ENCODE measurements around the gene CDH22. TPM values are rescaled to one million over a fixed set of nuclear protein-coding genes. Genes with fewer than 3 reads are reported as not detected.

CDH22 gene
- total RNA-seq, 2 donors from 2014 or later = 0.12 to 0.13 TPM

DNA sequence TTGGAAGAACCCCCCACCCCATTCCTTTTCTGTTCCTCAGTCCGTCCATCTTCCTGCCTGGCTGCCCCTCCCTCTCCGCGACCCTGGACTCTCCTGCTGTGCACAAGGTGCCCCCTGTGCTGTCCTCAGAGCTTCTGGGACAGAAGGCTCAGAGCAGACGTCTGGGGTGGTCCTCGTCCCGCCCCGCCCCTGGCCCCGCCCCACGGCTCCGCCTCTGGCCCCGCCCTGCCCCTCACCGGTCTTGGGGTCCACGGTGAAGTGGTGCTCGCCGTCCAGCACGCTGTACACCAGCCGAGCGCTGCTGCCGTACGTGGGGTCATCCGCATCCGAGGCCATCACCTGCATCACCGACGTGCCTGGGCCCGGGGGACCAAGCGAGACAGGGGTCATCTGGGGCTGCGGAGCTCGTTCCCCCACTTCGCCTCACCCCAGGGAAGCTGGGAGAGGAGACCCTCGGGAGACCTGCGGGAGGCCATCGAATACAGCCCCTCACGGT, 81.0 kb downstream of the CDH22 start:
- TF ChIP-seq, protein P1, sequence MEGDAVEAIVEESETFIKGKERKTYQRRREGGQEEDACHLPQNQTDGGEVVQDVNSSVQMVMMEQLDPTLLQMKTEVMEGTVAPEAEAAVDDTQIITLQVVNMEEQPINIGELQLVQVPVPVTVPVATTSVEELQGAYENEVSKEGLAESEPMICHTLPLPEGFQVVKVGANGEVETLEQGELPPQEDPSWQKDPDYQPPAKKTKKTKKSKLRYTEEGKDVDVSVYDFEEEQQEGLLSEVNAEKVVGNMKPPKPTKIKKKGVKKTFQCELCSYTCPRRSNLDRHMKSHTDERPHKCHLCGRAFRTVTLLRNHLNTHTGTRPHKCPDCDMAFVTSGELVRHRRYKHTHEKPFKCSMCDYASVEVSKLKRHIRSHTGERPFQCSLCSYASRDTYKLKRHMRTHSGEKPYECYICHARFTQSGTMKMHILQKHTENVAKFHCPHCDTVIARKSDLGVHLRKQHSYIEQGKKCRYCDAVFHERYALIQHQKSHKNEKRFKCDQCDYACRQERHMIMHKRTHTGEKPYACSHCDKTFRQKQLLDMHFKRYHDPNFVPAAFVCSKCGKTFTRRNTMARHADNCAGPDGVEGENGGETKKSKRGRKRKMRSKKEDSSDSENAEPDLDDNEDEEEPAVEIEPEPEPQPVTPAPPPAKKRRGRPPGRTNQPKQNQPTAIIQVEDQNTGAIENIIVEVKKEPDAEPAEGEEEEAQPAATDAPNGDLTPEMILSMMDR (IDR thresholded peaks at IDR 0.05) = no peak
- Histone ChIP-seq H3K4me3 (no peak overlapping the region), H3K27ac (no peak overlapping the region), H3K9me3 (no peaks in the 10 kb centered on the region), H3K9ac (ENCODE audit: low read depth in 2 of 2, low read length in 2 of 2) (no peak overlapping the region), H3K27me3 (no peaks in the 10 kb centered on the region), H3K36me3 (no peaks in the 10 kb centered on the region), H3K4me1 (no peaks in the 10 kb centered on the region)
- no peak for DNase-seq
- intact Hi-C loops (cut with DNase I) = no loop called here

DNA sequence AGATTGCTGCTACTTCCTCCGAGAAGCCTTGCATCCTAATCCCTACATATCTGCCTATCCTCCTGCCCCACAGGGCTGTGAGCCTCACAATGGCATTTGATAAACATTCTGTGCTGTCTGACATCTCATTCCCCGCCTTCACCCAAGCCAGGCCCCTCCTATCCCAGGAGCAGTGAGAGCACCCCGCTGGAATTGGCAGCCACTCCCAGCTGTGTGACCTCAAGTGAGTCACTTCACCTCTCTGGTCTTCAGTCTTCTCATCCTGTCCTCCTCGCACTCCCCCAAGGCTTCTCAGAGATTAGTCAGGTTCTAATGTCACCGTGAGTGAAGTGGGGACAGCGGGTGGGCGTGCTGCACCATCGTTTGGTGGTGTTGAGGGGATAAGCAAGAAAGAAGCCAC, 81.7 kb downstream of the CDH22 start:
- Histone ChIP-seq H3K27ac (no peak overlapping the region), H3K9ac (ENCODE audit: low read depth in 2 of 2, low read length in 2 of 2) (no peak overlapping the region), H3K4me3 (no peak overlapping the region), H3K27me3 (no peaks in the 10 kb centered on the region), H3K9me3 (no peaks in the 10 kb centered on the region), H3K36me3 (no peaks in the 10 kb centered on the region), H3K4me1 (no peaks in the 10 kb centered on the region)
- TF ChIP-seq, protein P1 (IDR thresholded peaks at IDR 0.05) = no peak
- intact Hi-C loops (cut with DNase I) = no loop called here
- no peak for DNase-seq

DNA sequence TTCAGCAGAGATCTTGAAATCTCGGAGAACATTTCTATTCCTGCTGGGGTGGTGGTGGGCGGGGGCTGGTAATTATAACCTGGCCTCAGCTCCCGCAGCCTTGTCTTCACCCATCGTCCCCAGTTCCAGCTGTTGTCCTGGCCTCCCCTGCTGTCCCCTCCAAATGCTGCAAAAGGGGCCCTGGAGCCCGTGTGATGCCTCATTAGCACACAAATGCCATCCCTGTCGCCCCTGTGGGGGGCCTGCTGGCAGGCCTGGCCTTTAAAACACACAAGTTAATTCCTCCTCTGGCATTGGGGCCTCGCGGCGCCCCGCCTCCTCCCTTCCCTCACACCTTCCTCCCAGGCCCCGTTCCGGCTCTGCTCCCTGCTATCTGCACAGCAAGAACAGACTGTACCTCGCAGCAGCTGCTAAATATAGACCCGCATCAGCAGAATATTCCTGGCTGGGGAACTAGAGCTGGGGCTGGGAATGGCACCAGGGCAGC, 85.7 kb downstream of the CDH22 start:
- H3K9me3 ChIP-seq = no peaks in the 10 kb centered on the region
- no peaks in the 10 kb centered on the region for H3K36me3 ChIP-seq
- H3K9ac ChIP-seq (ENCODE audit: low read depth in 2 of 2, low read length in 2 of 2) = no peak overlapping the region
- H3K4me1 ChIP-seq = no peaks in the 10 kb centered on the region
- H3K27ac ChIP-seq = no peak overlapping the region
- no peak for DNase-seq
- H3K4me3 ChIP-seq = no peak overlapping the region
- TF ChIP-seq, protein P1 (IDR thresholded peaks at IDR 0.05) = no peak
- H3K27me3 ChIP-seq = no peaks in the 10 kb centered on the region
- intact Hi-C loops (cut with DNase I) = no loop called here

DNA sequence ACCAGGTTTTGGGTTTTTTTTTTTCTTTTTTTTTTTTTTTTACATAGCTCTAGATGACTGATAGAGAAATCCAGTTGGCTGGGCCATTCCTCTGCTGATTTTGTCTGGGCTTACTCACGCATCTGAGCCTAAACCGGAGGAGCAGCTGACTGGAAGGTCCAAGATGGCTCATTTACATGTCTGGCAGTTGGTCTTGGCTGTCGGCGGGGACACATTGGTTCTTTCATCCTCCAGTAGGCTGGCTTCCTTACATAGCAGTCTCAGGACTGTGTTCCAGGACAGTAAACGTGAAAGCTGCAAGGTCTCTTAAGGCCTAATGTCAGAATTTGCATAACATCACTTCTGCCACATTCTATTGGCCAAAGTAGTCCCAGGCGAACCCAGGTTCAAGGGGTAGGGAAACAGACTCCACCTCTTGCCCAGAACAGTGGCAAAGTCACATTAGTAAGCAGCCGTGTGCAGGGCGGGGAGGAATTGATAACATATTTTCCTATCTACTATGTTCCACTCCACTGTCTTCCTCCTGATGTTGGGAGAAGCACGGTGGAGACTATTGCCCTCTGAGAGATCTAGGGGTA, 87.0 kb downstream of the CDH22 start:
- intact Hi-C loops (cut with DNase I) = no loop called here
- H3K9me3 ChIP-seq = no peaks in the 10 kb centered on the region
- no peak for DNase-seq
- H3K36me3 ChIP-seq = no peaks in the 10 kb centered on the region
- H3K4me1 ChIP-seq = no peaks in the 10 kb centered on the region
- H3K4me3 ChIP-seq = no peak overlapping the region
- no peak overlapping the region for H3K27ac ChIP-seq
- no peak overlapping the region for H3K9ac ChIP-seq (ENCODE audit: low read depth in 2 of 2, low read length in 2 of 2)
- H3K27me3 ChIP-seq = no peaks in the 10 kb centered on the region
- TF ChIP-seq, protein P1 (IDR thresholded peaks at IDR 0.05) = no peak

DNA sequence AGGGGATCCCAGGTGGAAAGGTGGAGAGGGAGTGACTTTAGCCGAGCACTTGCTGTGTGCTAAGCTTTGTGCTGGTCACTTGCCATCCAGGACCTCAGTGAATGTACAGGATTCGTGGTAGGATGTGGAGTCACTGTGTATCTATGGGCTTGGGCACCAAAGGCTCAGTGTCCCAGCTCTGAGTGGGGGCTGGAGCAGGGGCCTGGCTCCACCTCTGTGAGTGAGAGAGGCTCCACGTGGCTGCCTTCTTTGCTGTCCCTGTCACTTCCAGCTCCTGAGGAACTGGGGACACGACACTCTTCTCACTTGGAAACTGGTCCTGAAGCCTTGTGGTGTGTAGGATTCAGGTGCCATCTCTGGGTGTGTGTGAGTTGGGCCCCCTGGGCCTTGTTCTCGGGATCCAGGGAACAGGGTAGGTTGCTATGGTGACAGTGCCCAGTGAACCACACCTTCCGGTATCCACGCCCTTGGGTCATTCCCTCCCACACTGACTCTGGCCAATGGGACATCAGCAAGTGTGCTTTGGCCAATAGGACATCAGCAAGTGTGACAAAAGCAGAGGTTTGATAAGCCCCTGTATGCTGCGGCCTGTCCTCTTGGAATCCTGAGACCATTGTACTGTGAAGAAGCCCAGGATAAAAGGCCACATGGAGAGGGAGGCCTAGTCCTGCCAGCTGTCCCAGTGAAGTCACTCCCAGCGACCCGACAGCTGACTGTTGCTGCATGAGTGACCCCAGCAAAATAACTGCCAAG, 87.7 kb downstream of the CDH22 start:
- no peaks in the 10 kb centered on the region for H3K27me3 ChIP-seq
- no peaks in the 10 kb centered on the region for H3K9me3 ChIP-seq
- TF ChIP-seq, protein P1 (IDR thresholded peaks at IDR 0.05) = no peak
- H3K27ac ChIP-seq = no peak overlapping the region
- DNase-seq = no peak
- H3K9ac ChIP-seq (ENCODE audit: low read depth in 2 of 2, low read length in 2 of 2) = no peak overlapping the region
- no peak overlapping the region for H3K4me3 ChIP-seq
- intact Hi-C loops (cut with DNase I) = no loop called here
- H3K4me1 ChIP-seq = no peaks in the 10 kb centered on the region
- H3K36me3 ChIP-seq = no peaks in the 10 kb centered on the region

Data from colonic mucosa (tissue), 4 donors.